Middle frontal gyrus (tissue), 1 donor: ENCODE results near the gene STK32B.

Experiments
- DNase-seq: peaks from one replicate; pipeline ENCODE4 v3.0.0-alpha.2; 2015; ENCODE audit warnings: low spot score; ENCODE audit errors: extremely low spot score

Gene STK32B

DNA sequence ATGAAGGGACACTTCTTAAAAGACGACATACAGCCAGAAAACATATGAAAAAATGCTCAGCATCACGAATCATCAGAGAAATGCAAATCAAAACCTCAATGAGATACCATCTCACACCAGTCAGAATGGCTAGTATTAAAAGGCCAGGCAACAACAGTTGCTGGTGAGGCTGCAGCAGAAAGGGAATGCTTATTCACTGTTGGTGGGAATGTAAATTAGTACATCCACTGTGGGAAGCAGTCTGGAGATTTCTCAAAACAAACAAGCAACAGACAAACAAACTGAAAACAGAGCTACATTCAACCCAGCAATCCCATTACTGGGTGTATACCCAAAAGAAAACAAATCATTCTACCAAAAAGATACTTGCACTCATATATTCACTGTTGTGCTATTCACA lies 459.2 kb downstream of the STK32B start:
- DNase-seq = no peak

DNA sequence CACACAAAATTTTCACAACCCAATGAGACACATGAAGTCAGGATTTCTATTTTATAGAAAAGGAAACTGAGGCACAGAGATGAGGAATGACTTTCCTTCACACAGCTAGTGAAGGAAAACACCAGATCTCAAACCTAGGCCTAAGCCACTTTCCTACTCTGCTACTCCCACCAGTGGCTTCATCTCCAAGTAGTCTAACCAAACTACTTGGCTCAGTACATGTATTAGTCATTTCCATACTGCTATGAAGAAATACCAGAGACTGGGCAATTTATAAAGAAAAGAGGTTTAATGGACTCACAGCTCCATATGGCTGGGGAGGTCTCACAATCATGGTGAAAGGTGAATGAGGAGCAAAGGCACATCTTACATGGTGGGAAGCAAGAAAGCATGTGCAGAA lies 460.5 kb downstream of the STK32B start:
- no peak for DNase-seq

DNA sequence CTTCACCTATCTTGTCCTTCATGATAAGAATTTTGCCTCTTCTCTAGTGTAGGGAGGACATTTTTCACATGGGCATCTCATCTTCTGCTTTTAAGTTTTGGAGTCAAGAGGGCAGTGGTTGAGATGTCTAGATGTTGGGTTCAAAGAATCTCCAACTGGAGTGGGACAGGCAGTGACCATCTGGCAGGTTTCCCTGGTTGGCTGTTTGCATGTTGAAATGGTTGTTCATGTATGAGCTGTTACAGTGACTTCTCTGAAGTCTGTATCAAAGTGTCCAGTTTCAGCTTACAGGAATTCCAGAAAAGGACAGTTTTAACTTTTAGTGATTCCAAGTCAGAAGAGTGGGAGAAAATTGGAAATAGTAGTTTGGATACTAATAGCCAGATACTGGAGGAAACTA lies 464.4 kb downstream of the STK32B start:
- no peak for DNase-seq

DNA sequence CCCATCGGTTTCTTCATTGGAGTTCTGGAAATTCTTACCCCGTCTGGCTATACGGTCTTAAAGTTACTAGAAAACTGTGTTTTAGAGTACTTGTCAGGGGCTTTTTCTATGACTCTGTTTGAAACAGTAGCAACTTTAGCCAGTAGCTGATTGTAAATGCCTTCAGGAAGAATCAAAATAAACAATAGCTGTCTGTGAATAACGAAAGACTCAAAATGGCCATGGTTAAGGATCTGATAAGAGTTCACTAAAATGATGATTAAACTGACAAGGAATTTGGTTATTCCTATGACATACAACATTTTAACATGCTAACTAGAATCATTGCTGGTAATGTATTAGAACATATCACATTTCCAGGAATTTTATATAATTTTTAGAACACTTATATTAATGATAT lies 466.1 kb downstream of the STK32B start:
- DNase-seq = no peak

DNA sequence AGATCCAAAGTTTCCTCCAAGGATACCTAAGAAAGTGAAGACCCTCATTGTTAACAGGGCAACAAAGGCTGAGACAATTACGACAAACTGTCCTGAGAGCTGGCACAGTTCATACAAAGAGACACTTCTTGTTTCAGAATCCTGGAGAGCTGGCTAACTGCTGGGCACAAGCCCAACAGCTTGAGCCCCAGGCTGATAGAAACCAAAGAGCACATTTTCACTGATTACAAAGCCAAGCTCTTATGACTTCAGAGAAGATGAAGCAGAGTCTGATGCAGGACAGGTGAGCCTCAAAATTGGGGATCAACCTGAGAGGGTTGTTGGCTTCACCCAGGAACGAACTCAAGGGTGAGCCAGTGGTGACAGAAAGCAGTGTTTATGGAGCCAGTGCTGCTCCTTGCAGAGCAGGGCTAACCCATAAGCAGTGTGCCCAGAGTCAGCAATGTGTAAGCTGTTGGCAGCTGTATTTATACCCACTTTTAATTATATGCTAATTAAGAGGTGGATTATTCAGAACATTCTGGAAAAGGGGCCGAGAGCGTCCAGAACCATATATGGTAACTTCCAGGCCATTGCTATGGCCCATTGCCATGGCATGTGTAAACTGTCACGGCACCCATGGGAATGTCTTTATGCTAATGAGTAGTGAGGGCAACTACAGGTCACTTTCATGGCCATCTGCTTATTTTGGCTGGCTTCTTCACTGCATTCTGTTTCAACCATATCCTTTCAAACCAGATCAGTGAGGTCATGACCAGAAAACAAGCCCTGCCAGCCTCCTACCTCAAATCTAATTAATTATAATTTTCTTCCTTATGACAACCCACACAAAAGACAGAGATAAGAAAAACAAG lies 473.4 kb downstream of the STK32B start:
- DNase-seq = no peak

DNA sequence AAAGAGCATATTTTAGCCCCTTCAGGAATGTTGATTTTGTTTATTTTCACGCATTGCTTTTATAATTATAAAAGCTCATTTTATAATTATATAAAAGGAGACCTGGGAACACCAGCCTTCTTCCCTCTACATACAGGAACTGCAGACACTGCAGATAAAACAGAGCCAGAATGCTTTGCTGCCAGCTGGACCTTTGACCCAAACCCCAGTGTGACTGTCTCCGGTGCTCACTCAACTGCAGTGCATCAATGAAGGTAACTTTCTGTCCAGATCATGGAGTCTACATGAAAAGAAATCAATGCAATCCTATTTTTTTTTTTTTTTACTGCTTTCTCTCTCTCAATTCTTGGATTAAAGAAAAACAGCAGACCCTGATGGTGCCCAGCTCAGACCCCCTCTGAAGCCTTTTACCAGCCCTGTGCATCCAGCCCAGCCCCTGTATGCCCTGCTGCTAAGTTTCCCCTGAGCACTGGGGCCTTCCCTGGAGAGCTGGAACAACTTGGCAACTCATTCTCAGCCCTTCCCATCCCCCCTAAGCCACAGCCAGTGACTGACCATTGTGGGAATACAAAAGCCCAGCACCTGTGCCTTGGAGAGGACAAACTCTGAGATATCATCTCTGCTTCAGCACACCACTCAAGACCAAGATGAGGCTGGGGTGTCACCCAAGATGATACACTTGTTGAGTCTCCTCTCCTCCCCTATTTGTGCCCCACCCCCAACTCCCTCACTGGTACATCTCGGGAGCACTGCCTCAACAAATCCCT lies 475.0 kb downstream of the STK32B start:
- no peak for DNase-seq

DNA sequence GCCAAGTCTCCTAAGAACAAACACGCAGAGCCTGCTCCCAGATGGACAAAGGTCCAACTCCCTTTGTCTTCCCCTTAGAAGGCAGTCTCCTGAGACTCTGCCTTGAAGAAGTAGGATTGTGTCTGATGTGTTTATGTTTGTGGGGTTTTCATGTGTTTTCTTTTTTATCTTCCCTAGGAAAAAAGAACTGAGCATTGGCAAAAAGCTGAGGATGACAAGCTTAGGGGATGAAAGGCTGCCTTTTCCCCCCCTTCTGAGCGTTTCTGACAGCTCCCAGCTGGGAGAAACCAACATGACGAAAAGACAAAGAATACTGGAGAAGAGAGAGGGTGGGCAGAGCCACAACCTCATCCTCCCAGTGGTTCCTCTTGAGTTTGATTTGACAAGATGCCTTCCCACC lies 475.9 kb downstream of the STK32B start:
- no peak for DNase-seq

DNA sequence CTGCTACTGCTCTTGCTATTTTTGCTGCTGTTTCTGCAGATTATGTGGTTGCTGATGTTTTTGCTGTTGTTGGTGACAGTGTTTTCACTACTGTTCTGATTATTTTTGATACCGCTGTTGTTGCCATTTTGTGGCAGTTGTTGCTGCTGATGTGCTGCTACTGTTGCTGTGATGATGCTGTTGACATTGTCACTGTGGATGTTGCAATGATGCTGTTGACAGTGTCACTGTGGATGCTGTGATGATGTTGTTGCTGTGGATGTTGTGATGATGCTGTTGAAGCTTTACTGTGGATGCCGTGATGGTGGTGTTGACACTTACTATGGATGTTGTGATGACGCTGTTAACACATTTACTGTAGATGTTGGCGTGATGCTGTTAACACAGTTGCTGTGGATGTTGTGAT lies 476.8 kb downstream of the STK32B start:
- no peak for DNase-seq

DNA sequence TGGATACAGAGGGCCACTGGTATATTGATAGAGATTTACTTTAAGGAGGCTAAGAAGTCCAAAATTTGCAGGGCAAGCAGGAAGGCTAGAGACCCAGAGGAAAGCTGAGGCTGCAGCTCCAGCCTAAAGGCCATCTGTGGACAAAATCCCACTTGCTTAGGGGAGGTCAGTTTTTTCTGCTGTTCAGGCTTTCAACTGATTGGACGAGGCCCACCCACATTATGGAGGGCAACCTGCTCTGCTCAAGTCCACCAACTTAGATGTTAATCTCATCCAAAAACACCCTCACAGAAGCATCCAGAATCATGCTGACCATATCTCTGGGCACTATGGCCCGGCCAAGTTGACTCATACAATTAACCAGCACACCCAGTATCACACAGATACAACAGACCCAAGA lies 480.8 kb downstream of the STK32B start:
- DNase-seq = no peak

DNA sequence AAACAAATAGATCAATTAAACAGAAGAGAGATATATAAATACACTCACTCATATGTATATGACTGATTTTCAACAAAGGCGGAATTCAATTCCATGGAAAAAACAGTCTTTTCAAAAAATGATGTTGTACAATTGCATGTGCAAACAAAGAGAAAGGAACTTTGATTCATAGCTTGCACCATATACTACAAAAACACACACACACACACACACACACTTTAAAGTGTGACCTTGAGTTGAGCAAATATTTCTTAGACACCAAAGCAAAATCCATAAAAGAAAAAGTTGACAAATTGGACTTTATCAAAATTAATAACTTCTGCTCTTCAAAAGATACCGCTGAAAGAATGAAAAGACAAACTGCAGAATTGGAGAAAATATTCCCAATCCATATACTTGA lies 488.3 kb downstream of the STK32B start:
- no peak for DNase-seq

DNA sequence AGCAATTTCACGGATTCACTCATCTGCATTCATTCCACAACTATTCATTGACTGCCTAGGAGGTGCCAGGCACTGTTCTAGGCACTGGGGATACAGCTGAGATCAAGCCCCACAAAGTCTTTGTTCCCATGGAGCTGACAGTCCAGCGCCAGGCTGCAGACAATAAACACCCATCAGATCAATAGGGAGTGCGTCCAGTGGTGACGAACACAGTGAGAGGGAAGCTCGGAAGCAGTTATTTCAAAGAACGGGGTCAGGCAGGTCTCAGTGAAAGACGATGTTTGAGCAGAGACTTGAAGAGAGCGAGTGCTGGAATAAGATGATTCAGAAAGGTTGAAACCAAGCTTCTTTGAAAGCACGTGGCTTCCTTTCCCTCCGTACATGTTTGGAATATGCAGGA lies 489.9 kb downstream of the STK32B start:
- DNase-seq = no peak

DNA sequence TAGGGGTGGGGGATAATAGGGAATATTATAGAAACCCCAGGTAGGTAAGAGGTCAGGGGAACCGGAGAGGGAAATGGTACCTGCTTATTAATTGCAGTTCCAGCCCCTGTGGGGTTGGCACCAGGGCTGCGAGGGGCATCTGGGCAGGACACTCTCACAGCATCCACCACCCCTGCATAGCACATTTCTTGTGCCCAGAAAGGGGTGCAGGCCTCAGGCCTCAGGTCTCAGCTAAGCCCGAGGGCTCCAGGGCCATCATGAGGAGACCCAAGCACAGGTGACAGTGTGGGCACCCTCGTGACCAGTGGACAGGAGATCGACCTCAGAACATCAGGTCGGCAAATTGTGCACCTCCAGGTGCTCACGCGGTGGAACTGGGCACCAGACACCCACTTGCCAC lies 492.4 kb downstream of the STK32B start:
- no peak for DNase-seq

DNA sequence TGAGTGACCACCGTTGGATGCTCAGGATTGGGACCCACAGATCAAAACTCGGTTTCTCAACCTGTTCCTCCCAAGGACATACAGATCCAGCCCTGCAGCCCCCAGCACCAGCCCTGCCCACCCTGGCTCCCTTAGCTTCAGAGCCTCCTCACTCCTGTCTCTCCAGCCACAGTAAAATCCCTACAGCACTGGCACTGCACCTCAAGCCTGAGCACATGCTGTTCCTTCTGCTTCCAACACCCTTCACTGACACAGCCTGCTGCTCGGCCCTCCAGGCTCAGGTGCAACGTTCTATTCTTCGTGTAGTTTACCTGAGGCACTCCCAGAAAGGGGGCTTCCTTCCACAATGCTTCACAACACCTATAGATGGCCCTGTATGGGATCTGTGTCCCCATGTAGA lies 493.5 kb downstream of the STK32B start:
- DNase-seq = no peak

DNA sequence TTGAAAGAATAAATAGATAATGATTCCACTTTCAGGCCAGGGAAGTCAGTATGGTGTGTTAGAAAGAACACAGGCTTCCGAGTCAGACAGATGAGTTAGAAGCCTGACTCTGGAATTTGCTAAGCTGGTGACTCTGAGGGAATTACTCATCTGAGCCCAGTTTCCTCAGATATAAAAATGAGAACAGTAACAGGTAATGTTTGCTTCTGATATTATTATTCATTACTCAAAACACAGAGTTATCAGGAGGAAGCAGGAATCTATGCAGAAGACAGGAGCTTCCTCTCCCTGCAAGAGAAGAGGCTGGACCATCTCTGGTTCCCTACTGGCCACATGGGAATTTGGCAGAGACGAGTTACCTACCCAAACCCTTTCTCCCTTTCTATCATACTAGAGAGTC lies 494.0 kb downstream of the STK32B start:
- DNase-seq = no peak

DNA sequence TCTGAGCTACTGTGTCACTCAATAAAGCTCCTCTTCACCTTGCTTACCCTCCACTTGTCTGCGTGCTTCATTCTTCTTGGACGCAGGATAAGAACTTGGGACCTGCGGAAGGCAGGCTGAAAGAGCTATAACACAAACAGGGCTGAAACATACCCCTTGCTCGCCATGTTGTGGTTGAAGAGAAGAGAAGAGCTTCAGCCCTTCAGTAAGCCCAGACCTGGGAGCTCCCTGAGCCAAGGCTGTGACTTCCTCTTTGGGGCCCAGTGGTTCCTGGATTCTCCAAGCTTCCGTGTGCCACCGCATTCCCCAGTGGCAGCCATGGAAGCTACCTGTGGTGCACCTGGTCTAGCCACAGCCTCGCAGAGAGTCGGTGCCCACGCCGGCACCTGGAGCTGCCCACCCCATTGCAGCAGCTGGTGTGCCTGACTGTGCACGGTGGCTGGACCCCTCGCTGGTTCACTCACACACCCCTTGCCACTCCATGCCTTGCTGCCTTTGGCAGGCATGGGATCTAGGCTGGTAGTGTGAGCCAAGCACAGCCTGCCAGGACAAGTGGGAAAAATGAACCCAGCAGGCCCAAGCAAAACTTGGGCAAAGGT lies 496.5 kb downstream of the STK32B start:
- no peak for DNase-seq
